Nucleus accumbens (tissue), 56 donors: Measurements from ENCODE around the gene ZDHHC14.
"Not testable (repeated sequence)": the region's sequence is repeated elsewhere in the genome, so short reads cannot be mapped to it uniquely, and the experiment has no call there.

ENCODE experiments used
- DNase-seq, 56 donors: peaks; one replicate each; lab custom pipeline; 2025; lab: John Stamatoyannopoulos, UW

The ZDHHC14 gene

DNA sequence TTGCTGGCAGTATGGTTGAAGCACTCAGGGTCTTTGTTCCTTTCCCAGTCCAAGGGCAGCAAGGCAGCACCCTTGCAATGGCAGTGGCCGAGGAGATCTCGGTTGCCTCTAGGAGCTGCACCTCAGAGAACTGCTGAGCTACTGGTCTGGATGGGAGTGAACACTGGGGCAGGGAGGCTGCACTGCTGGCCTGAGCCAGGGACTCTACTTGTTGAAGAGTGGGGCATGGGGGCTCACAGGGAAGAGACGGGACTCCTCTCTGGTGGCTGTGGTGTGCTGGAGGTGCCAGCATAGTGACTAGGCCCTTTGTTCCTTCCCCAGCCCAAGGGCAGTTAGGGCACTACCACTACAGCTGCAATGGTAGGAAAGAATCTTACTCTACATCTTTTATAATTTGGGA is 203.0 kb downstream of the ZDHHC14 start:
- no peak for DNase-seq

DNA sequence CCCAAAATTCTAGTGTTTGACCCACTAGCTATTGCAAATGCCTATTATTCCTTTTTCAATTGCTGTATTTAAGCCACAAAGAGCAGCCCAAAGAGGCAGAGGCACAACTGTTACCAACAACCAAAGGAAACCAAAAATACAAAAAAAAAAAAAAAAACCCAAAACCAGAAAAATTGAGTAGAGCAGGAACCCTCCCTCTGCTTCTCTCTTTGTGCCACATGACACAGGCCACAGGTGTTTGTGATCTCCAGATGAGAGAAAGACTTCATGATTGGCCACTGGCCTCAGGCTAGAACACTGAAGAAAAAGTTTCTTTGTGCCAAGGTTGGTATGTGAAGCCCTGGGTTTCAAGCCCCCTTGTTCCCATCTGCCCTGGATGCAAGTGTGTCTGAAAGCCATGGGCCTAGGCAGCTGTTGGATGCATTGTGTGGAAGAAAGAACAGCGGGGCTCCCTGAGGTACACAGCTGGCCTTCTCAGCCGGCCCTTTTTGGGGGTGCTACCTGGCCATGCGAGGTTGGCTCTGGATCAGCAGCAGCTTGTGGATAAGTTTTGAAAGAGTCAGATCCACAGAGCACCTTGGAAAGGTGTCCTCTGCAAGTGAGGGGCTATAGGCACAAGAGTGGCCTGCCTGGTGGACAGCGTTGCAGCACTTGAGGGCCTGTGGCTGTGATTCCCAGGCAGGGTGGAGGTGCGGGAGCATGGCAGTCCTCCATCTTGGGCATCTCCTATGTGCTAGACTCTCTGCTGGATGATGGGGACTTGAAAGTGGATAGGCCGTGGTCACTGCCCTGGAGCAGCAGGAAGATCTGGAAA is 204.5 kb downstream of the ZDHHC14 start:
- DNase-seq, result no peak

DNA sequence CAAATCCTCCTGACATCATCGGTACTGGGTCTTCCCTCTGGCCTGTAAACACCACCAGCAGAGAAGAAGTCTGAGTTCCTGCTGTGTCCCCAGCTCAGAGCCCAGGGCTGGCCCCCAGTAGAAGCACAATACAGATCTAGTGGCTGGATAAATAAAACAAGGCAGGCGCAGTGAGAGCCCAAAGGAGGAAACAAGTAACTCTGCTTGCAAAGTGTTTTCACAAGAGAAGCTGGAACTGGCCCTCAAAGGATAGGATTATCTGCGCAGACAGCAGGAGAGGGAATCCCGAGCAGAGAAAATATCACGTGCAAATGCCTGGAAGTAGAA is 205.1 kb downstream of the ZDHHC14 start:
- no peak for DNase-seq

DNA sequence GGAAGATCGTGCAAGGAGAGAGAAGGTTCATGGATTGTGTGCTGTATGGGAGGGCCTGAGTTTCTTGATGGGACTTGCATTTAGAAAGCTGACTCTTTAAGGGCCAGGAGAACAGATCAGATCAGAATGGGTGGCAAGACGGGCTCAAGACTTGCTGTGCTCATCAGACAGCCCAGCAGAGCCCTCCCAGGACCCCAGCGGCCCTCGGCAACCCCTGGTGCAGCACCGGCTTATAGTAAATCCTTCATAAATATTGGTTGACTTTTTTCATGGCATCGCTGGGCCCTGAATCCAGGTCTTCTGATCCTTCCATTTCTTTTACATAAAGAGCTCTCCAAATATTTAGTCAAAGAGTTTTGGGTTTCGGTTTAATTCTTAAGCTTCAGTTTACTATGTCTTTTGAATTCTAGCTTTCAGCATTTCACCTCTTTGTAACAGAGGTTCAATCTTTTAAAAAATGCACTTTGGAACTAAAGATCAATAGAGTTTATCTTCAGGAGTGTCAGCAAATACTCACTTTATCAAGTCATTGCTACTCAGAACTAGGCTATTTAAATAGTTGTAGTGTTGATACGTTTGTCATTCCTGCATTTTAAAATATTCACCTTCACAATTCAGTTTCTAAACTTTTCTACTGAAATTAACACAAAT is 205.6 kb downstream of the ZDHHC14 start:
- no peak for DNase-seq

DNA sequence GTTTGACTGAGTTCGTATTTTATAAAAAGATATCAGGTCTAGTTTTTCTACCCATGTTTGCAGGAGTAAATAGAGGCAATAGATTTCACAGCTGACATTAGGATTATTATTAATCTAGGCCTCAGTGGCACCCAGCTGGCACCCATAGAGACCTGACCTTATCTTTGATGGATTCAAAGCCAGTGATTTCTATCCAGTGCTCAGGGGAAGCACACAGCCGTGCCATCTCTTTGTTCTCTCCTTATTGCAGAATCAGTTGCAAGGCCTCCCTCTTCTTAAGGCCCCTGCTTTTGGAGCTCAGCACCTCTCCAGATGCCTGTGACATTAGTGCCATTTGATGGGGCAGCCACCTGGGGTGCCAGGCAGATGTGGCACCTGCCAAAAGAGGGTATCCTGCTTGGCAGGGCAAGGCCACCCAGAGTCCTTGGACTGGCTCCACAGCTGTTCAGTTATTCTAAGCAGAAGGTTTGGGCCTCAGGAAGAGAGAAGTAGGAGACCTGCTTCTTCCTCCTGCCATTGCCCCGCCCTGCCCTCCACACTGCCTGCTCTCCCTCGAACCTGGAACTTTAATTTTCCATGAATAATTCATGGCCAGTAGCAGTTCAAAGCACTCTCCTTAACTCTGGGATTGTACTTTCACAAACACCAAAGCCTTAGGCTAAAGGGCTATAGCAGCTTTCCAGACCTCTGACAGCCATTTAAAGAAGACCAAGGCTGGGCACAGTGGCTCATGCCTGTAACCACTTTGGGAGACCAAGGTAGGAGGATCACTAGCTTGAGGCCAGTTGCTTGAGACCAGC is 206.3 kb downstream of the ZDHHC14 start:
- no peak for DNase-seq

DNA sequence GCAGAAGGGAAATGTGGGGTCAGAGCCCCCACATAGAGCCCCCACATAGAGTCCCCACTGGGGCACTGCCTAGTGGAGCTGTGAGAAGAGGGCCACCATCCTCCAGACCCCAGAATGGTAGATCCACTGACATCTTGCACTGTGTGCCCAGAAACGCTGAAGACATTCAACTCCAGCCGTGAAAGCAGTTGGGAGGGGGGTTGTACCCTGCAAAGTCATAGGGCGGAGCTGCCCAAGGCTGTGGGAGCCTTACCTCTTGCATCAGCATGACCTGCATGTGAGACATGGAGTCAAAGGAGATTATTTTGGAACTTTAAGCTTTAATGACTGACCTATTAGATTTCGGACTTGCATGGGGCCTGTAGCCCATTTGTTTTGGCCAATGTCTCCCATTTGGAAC is 209.7 kb downstream of the ZDHHC14 start:
- DNase-seq, result not testable (repeated sequence)

DNA sequence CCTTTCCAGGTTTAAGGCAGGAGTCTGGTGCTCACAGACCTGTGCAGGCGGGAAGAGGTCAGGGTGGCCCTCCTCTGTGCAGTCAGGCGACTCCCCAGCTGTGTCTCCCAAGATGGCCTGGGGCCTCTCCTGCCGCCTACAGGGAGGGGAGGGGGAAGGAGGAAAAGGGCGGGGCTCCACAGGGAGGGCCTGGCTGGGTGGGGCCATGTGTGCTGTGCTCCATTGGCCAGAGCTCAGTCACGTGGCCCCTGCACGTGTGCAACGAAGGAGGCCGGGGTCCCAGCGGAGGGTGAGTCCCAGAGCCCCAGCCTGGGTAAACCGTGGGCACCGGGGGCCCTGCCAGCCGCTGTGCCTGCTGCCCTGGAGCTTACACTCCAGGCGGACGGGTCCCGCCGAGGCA is 211.6 kb downstream of the ZDHHC14 start:
- DNase-seq, result peak in 1 of 56 donors; percentile 23

DNA sequence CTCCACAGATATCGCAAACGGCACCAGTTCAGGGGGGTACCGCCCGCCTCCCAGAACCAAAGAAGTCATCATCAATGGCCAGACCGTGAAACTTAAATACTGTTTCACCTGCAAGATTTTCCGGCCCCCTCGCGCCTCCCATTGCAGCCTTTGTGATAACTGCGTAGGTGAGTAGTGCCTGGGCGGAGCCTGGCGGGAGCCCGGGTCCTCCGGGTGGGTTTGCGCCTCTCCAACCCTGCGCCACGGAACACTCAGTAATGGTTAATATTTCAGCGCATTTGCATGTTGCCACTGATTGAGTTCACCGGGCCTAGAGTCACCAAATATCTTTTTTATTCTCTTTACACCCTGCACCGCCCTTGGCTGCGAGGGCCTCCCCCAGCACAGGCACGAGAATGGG is 212.0 kb downstream of the ZDHHC14 start:
- DNase-seq, result no peak

DNA sequence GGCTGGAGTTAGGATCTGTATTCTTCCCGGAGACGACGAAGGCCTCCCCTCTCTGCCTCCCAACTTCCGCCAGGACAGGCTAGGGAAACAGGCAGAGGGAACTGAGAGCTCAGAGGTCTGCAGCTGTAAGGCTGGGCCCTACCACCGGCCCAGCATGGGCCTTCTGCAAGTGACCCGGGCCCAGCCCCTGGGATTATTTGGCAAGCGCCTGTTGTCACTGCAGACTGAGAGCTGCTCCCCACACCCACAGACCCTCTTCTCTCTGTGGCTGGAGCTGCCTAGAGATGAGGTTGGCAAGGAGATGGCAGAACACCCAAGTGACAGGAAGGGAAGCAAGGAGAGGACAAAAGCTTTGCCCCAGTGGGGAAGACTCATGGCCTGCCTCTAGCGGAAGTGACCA is 212.6 kb downstream of the ZDHHC14 start:
- no peak for DNase-seq

DNA sequence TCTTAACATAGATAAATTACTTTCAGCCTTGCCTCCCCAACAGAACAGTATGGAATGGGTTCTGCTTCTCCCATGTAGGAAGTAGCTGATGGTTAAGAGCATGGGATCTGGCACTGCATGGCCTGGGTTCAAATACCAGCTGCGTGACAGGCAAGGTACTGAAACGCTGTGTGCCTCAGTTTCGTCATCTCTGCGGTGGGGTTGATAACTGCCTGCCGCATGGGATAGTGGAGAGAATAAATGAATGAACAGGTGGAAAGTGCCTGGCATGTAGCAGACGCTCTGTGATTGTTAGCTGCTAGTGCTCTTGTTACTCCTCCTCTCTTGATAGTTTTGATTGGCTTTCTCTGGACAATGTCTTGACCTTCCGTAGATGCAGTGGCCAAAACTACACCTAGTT is 213.3 kb downstream of the ZDHHC14 start:
- no peak for DNase-seq

DNA sequence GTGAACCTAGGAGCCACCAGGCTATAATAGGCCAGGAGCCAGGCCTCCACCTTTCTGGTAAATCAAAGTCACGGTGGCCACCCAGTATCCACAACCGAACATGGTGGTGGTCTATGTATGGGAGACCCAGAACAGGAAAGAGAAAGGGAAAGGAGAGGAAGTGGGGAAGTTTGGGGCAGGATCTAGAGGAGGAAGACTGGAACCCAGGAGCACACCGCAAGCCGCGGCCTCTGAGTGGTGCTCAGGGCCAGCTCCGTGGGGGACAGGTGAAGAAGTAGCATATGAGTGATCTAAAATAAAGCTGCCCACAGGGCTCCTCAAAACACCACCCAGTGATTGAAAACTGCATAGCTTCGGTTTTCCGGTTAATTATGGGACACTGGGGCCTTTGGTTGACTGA is 214.8 kb downstream of the ZDHHC14 start:
- no peak for DNase-seq

DNA sequence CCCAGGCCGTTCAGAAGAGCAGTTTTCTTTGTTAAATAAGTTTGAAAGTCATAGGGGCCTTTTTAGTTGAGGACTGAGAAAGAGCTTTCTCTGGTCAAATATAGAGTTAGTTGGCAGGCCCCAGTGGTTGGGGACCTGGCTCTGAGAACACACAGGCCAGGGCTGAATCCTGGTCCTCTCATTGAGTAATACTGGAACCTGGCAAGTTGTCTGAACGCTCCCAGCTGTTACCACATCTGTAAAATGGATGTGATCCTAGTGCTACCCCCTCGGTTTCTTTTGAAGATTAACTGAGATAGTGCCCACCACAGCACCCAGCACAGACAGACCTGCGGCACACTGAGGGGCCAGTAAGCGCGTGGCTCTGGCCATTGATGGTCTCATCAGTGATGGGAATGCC is 215.5 kb downstream of the ZDHHC14 start:
- no peak for DNase-seq

DNA sequence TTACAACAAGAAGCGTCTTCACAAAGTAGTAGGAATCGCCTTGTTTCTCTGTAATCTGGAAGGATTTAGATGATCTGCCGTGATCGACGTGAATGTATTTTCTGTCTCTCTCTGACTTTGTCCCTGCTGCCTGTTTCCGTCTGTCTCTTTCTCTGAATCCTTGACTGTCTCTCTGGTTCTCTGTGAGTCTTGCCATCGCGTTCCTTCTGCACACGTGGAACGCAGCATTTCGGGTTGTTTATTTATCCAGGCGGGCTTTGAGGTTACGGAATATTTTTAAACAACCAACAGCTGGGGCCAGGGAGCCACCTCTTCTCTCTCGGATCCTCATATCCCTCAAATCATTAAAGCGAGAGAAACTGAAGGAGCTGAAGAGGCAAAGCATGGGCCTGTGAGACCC is 215.9 kb downstream of the ZDHHC14 start:
- no peak for DNase-seq

DNA sequence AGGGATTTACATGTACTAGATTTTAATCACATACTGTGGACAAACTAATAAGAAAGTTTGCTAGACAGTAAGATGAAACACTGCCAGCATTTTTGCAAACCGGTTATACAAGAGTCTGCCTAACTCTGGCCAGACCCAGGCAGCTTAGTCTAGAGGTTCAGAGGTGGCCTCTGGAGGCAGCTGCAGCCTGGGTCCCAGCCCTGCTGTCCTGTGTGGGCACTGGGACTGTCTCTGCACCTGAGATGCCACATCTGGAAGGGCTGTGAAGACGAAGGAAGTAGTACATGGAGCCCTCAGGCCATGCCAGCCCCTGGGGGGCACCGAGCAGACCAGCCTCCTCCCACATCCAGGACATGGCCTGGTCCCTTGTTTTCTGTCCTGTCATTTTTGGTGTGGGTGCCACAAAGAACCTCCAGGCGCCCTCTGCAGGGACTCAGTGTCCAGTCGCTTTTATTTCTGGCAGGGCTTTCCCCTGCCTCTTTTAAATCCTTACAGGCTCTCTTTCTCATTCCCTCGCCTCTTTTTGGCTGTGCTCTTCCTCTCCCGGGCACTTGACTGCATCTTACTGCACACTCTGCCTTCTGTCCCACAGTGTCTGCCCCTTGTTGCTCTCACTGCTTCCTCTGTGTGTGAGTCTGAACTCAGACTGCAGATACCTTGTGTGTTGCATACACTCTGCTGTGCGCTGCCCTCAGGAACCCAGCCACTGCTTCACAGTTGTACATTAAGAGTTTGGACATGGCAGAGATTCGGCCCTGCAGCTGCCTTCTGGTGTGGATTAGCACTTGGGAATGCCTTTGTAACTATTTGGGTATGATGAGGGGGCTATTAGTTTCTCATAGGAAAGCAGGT is 216.7 kb downstream of the ZDHHC14 start:
- peak in 24 of 56 donors; percentile 13 to 66 (median 22) for DNase-seq

DNA sequence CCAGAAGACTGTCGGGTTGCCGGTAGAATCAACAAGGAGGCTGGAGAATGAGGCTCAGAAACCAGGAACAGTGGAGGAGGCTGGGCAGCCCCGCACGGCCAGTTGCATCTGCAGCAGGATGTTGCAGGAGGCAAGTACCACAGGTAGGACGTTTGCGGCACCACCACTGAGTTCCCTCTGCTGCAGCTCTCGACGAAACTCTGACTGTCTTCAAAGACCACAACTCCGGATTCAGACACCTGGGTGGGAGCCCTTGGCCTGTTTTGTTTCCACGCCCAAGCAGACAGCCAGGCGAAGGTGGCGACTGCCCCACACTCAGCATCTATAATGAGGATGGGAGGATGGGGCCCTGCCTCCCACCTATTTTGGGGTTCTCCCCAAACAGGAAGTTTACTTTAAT is 218.2 kb downstream of the ZDHHC14 start:
- no peak for DNase-seq

DNA sequence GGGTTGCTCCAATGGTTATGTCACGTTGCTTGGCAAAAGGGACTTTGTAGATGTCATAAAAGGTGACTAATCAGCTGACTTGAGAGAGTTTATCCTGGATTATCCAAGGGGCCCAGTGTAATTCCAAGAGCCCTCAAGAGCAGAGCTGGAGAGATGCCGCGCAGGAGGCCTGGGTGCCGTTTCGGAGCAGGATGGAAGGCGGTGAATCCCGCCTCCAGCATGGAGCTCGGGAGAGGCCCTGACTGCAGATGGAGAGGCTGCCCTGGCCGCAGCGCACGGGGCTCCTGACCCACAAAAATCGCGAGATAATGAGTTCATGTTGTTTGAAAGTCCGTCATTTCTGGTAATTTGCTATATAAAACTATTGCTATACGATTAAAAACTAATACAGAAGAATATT is 219.8 kb downstream of the ZDHHC14 start:
- no peak for DNase-seq

DNA sequence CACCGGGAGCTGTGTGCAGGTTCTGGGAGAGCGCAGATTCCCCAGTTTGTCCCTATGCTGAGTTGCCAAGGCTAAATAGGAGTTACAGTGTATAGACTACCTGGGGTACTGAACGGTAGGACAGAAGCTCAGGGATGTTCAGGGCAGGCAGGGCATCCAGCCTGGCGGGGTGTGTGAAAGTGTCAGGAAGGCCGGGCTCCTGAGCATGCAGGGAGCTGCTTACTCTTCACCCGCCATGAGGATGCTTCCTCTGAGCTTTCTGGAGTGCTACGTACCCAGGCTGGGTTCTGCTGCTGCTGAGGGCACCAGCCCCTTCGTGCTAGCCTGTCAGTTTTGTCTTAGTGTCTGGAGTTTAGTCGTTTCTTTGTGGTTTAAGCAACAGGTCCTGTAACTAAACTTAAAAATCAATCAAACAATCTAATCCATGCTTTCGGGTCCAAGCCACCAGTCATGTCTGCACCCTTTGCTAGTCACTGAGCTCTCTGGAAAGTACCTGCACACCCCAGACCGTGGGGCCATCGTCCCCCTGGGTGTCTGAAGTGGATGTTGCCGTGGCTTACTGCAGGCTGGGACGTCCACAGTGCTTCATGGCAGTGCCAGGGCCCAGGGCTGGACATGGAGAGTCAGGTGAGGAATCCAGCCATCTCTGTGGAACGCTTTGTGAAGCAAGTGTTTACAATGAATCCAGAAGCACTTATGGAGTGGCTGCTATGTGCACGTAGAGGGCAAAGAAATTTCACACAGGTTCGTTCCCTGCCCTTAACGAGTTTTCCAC is 221.7 kb downstream of the ZDHHC14 start:
- no peak for DNase-seq

DNA sequence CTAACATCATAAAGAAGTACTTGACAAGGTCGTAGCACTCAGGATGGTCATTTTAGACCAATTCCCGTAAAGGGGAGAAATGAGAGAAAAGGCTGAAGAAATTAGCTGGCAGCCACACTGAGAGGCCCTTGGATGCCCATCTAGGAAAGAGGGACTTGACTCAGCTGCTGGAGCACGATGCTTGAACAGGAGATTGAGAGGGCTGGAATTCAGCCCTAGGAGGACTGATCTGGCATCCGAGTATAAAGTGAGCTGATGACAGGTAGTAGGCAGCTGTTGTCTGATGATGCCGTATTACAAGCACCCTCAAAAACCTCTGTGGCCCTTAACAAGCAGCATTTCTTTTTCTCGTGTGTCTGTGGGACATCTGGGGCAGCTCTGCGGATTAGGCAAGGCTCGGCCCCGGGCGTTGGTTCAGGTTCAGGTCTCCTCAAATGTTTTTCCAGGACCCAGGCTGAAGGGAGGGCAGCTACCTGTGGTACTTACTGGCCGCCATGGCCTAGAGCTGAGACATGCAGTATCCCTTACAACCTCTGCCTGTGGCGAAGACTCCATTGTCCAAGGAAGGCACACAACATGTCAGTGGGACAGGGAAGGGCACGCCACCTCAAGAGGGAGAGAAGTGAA is 222.4 kb downstream of the ZDHHC14 start:
- DNase-seq, result no peak

DNA sequence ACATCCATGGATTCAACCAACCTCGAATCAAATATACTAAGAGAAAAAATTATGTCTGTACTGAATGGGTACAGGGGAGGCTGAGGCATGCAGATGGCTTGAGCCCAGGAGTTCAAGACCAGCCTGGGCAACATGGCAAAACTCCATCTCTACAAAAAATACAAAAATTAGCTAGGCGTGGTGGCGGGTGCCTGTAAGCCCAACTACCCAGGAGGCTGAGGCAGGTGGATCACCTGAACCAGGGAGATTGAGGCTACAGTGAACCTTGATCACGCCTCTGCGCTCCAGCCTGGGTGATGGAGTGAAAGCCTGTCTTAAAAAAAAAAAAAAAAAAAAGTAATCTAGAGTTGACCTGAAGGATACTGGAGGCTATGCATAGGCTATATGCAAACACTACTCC is 223.0 kb downstream of the ZDHHC14 start:
- no peak for DNase-seq
